Activated CD8-positive, alpha-beta T cell treated with anti-CD3 and anti-CD28 coated beads for 36 hours (primary cell): ENCODE measurements around the gene PRND. TPM values are rescaled to one million over a fixed set of nuclear protein-coding genes. Genes with fewer than 3 reads are reported as not detected.

Source experiments
- ATAC-seq: fragments of 200-7000 bp; cut with Tn5 transposase; one replicate; pipeline ENCODE4 v1.10.0; 2021; ENCODE audit warnings: mild to moderate bottlenecking, moderate library complexity
- CTCF ChIA-PET: fragments of 350-600 bp; sonication (Branson Sonifier 250); formaldehyde crosslinking; loops from one replicate; lab custom pipeline; 2021; ENCODE audit warnings: antibody characterized with exemption; lab: Charles Lee
- POLR2A ChIA-PET: fragments of 350-600 bp; sonication (Branson Sonifier 250); formaldehyde crosslinking; loops from one replicate; lab custom pipeline; 2021; ENCODE audit warnings: antibody characterized with exemption; lab: Charles Lee
- DNase-seq: peaks from one replicate; pipeline ENCODE4 v3.0.0-alpha.2; 2020
- H3K27ac Mint-ChIP-seq: one replicate; pipeline ENCODE4 v1.8.0; 2021; ENCODE audit warnings: mild to moderate bottlenecking, mixed read lengths
- H3K27me3 Mint-ChIP-seq: one replicate; pipeline ENCODE4 v1.8.0; 2021; ENCODE audit warnings: mixed read lengths
- H3K36me3 Mint-ChIP-seq: one replicate; pipeline ENCODE4 v1.8.0; 2021; ENCODE audit warnings: low read depth, mixed read lengths
- H3K4me1 Mint-ChIP-seq: one replicate; pipeline ENCODE4 v1.8.0; 2021; ENCODE audit warnings: low read depth, mixed read lengths
- H3K4me3 Mint-ChIP-seq: one replicate; pipeline ENCODE4 v1.8.0; 2021; ENCODE audit warnings: mild to moderate bottlenecking, moderate library complexity, mixed read lengths
- H3K9me3 Mint-ChIP-seq: one replicate; pipeline ENCODE4 v1.8.0; 2021; ENCODE audit warnings: mixed read lengths
- CTCF ChIP-seq: fragments of 200-600 bp; IDR thresholded peaks from one replicate; pipeline ENCODE4 v1.8.0; 2022; ENCODE audit warnings: antibody characterized with exemption, mild to moderate bottlenecking
- intact Hi-C: fragments of 100-400 bp; cut with micrococcal nuclease; formaldehyde crosslinking; loops from one replicate; pipeline ENCODE4 v1.10.0; 2022
- total RNA-seq, 2 experiments: library from RNA; stranded (reverse); gene quantifications; one replicate each; pipeline ENCODE4 v1.2.3, GENCODE V29; 2021

The PRND gene
- not detected for total RNA-seq

GRCh38 chr20:4721719-4722118 lies at the start of gene PRND:
Gene PRND, plus strand, starts transcription at chr20:4721909. Its CDS starts 2,643 bp downstream, at chr20:4724552.
- ChIA-PET POLR2A (interaction anchor here (0.6 kb wide), 1 partner anchor 121 kb away, joined by 4 read pairs; no protein-coding TSS in a partner anchor), CTCF (interaction anchor here (1.0 to 3.7 kb wide), 6 partner anchors 11 to 116 kb away, joined by 4 to 27 read pairs (median 6); no protein-coding TSS in a partner anchor)
- intact Hi-C loops, result no loop called here
- H3K36me3 Mint-ChIP-seq, result no peaks in the 10 kb centered on the region
- TF ChIP-seq CTCF, result no peak
- H3K27me3 Mint-ChIP-seq, result no peaks in the 10 kb centered on the region
- no peak within 1 kb of the TSS for H3K27ac Mint-ChIP-seq
- H3K4me1 Mint-ChIP-seq, result peaks cover 12% of the 10 kb centered on the region
- H3K4me3 Mint-ChIP-seq, result no peak within 1 kb of the TSS
- H3K9me3 Mint-ChIP-seq, result no peaks in the 10 kb centered on the region
- DNase-seq (no peak), ATAC-seq (no peak)

- H3K27me3 Mint-ChIP-seq, result peaks cover 2% of the 10 kb centered on the region
- no peak for TF ChIP-seq CTCF
- no peaks in the 10 kb centered on the region for H3K9me3 Mint-ChIP-seq
- ChIA-PET POLR2A (no interaction called here), CTCF (interaction anchor here (0.7 to 1.8 kb wide), 3 partner anchors 12 to 74 kb away, joined by 3 to 5 read pairs (median 4); no protein-coding TSS in a partner anchor)
- DNase-seq, result no peak
- no peak for ATAC-seq
- no peaks in the 10 kb centered on the region for H3K36me3 Mint-ChIP-seq
- H3K27ac Mint-ChIP-seq, result no peak overlapping the region
- intact Hi-C loops, result no loop called here
- no peak overlapping the region for H3K4me3 Mint-ChIP-seq
- peaks cover 3% of the 10 kb centered on the region for H3K4me1 Mint-ChIP-seq
Measured at GRCh38 chr20:4672948-4673347, 48.8 kb upstream of the PRND start.

- intact Hi-C loops, result no loop called here
- Mint-ChIP-seq H3K27me3 (peaks cover 2% of the 10 kb centered on the region), H3K36me3 (no peaks in the 10 kb centered on the region), H3K27ac (no peak overlapping the region), H3K9me3 (no peaks in the 10 kb centered on the region), H3K4me3 (no peak overlapping the region), H3K4me1 (peaks cover 3% of the 10 kb centered on the region)
- ChIA-PET POLR2A (interaction anchor here (1.0 to 1.3 kb wide), 2 partner anchors 16 to 19 kb away, joined by 3 to 4 read pairs; no protein-coding TSS in a partner anchor), CTCF (interaction anchor here (1.8 kb wide), 1 partner anchor 67 kb away, joined by 5 read pairs; no protein-coding TSS in a partner anchor)
- no peak for TF ChIP-seq CTCF
- ATAC-seq, result no peak
- DNase-seq, result no peak
Measured at GRCh38 chr20:4673371-4674001, 48.2 kb upstream of the PRND start.

GRCh38 chr20:4674672-4675071 lies 47.0 kb upstream of the PRND start:
- ChIA-PET POLR2A (interaction anchor here (1.0 to 1.3 kb wide), 2 partner anchors 15 to 17 kb away, joined by 3 to 4 read pairs; no protein-coding TSS in a partner anchor), CTCF (no interaction called here)
- H3K36me3 Mint-ChIP-seq, result no peaks in the 10 kb centered on the region
- intact Hi-C loops, result no loop called here
- ATAC-seq (no peak), DNase-seq (no peak)
- no peak for TF ChIP-seq CTCF
- no peak overlapping the region for H3K27ac Mint-ChIP-seq
- no peaks in the 10 kb centered on the region for H3K9me3 Mint-ChIP-seq
- H3K4me1 Mint-ChIP-seq, result peaks cover 3% of the 10 kb centered on the region
- no peak overlapping the region for H3K4me3 Mint-ChIP-seq
- H3K27me3 Mint-ChIP-seq, result peaks cover 2% of the 10 kb centered on the region

GRCh38 chr20:4677846-4678245 lies 43.9 kb upstream of the PRND start:
- no peak for ATAC-seq
- Mint-ChIP-seq H3K27ac (no peak overlapping the region), H3K9me3 (no peaks in the 10 kb centered on the region), H3K4me3 (no peak overlapping the region), H3K27me3 (no peaks in the 10 kb centered on the region), H3K4me1 (no peaks in the 10 kb centered on the region), H3K36me3 (no peaks in the 10 kb centered on the region)
- ChIA-PET POLR2A (no interaction called here), CTCF (interaction anchor here (1.0 kb wide), 1 partner anchor 13 kb away, joined by 4 read pairs; no protein-coding TSS in a partner anchor)
- intact Hi-C loops, result no loop called here
- no peak for DNase-seq
- TF ChIP-seq CTCF, result no peak
